K562 treated with DMSO at 1 percent for 4 hours (cell line): ENCODE measurements around the gene BRD3. TPM values are rescaled to one million over a fixed set of nuclear protein-coding genes. Genes with fewer than 3 reads are reported as not detected.

Experiments
- total RNA-seq: library from RNA; unstranded; fragments of 300-600 nt; gene quantifications from 2 replicates; pipeline ENCODE4 v1.2.3, GENCODE V29; 2022; ENCODE audit not compliant: insufficient read depth

The BRD3 gene
- 12.7 and 19.9 TPM in 2 replicates for total RNA-seq

GRCh38 chr9:134067904-134068743 is at the start of gene BRD3:
Gene BRD3, minus strand, starts transcription at chr9:134068026. Its CDS starts 14,549 bp downstream, at chr9:134053477.

GRCh38 chr9:134024828-134025605 is 42.8 kb downstream of the BRD3 start, which contains the start of gene BRD3OS:
Gene BRD3OS, plus strand, starts transcription at chr9:134025481. Its CDS starts 1,267 bp downstream, at chr9:134026748.

GRCh38 chr9:133991964-133992779 is 75.7 kb downstream of the BRD3 start, which contains the start of gene VAV2:
Gene VAV2, minus strand, starts transcription at chr9:133992324. Its CDS starts 46 bp downstream, at chr9:133992278.

Other genes with a start within 250 kb of the BRD3 start
- 0.18 and 0.33 TPM in 2 replicates for gene VAV2, start 75.7 kb downstream of the BRD3 start, total RNA-seq
- 2.8 and 3.9 TPM in 2 replicates for gene BRD3OS, start 42.5 kb downstream of the BRD3 start, total RNA-seq
- gene WDR5, start 68.1 kb upstream of the BRD3 start, total RNA-seq = 30.5 and 31.0 TPM in 2 replicates
- not detected in 2 replicates for gene RNU6ATAC, start 96.5 kb upstream of the BRD3 start, total RNA-seq